ENCODE measurements around the gene DNAJC5. TPM values are rescaled to one million over a fixed set of nuclear protein-coding genes. Genes with fewer than 3 reads are reported as not detected.

The DNAJC5 gene
- total RNA-seq, 2 experiments from 2014 or later, result 27.5 to 27.7 TPM

GRCh38 chr20:63940472-63941266 lies 45.7 kb downstream of the DNAJC5 start:
- ChIA-PET CTCF (ENCODE audit: unreplicated experiment) (interaction anchor here (1.1 kb wide), 1 partner anchor 1093 kb away, joined by 3 read pairs; no protein-coding TSS in a partner anchor), POLR2A (no interaction called here)
- no peak overlapping the region for H3K4me3 ChIP-seq (ENCODE audit: low read depth, low read length, poor library complexity, severe bottlenecking)
- H3K36me3 ChIP-seq (ENCODE audit: insufficient read depth, low read length), result peaks cover 65% of the 10 kb centered on the region
- peaks cover 14% of the 10 kb centered on the region for H3K4me1 ChIP-seq (ENCODE audit: insufficient read depth, low read length, poor library complexity, severe bottlenecking)
- H3K27ac ChIP-seq (ENCODE audit: low read depth, low read length, poor library complexity, severe bottlenecking), result no peak overlapping the region
- BruUV-seq (replicated peaks), result no TSS peak
- H4K20me1 ChIP-seq (ENCODE audit: insufficient read depth, low read length), result no peaks in the 10 kb centered on the region
- H3K4me2 ChIP-seq (ENCODE audit: low read length), result 0 out of 2 replicates have a peak overlapping the region, but pooled peaks have one; percentile 48
- no peaks in the 10 kb centered on the region for H3K79me2 ChIP-seq (ENCODE audit: insufficient read depth, low read depth, low read length)
- no peak for DNase-seq (ENCODE audit: low spot score)
- no peaks in the 10 kb centered on the region for H3K9me2 ChIP-seq (ENCODE audit: insufficient read depth, low read length)
- intact Hi-C loops (cut with micrococcal nuclease; ENCODE audit: unreplicated experiment), result no loop called here
- no peaks in the 10 kb centered on the region for H3K9me3 ChIP-seq (ENCODE audit: low read length)
- no peak overlapping the region for H2AFZ ChIP-seq (ENCODE audit: low read length)
- TF ChIP-seq CTCF (conservative IDR thresholded peaks at IDR 0.05; ENCODE audit: low read length) (no peak), EZH2phosphoT487 (IDR thresholded peaks at IDR 0.05; ENCODE audit: borderline replicate concordance, low read depth, low read length) (no peak)

DNA sequence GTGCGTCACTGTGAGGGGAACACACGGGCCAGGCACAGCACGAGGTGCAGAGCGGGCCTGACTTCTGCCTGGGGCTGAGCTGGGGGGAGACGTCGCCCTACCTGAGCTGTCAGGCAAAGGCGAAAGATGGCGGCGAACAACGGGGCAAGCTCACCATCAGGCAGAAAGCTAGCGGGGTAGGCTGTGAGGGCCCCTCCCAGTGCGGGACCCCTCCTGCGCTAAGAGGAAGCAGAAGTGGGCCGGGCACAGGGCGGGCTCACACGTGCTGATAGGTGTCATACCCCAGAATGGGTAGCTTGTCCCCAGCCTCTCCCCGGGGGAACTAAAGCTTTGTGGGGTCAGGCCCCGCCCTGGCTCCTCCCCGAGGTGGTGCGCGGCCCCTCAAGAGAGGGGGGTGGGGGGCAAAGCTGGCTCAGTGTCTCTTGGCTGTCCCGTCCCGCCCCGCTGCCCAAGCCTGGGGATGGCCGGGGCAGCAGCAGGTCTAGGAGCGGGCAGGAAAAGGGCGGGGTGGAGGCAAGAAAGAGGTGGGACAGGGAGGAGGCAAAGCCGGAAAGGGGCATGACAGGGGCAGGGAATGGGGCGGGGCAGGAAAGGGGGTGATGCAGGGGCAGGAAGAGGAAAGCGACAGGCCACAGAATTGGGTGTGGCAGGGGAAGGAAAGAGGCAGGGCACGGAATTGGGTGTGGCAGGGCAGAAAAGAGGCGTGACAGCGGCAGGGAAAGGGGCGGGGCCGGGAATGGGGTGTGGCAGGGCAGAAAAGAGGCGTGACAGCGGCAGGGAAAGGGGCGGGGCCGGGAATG lies 46.6 kb downstream of the DNAJC5 start:
- Histone ChIP-seq H3K9me2 (ENCODE audit: insufficient read depth, low read length) (no peaks in the 10 kb centered on the region), H3K36me3 (ENCODE audit: insufficient read depth, low read length) (peaks cover 65% of the 10 kb centered on the region), H3K4me3 (ENCODE audit: low read depth, low read length, poor library complexity, severe bottlenecking) (peak overlapping the region; percentile 32), H3K79me2 (ENCODE audit: insufficient read depth, low read depth, low read length) (no peaks in the 10 kb centered on the region), H3K9me3 (ENCODE audit: low read length) (no peaks in the 10 kb centered on the region), H2AFZ (ENCODE audit: low read length) (no peak overlapping the region), H3K27ac (ENCODE audit: low read depth, low read length, poor library complexity, severe bottlenecking) (no peak overlapping the region), H3K4me2 (ENCODE audit: low read length) (peak overlapping the region; percentile 48; the same call in 1 of the 2 replicates), H4K20me1 (ENCODE audit: insufficient read depth, low read length) (no peaks in the 10 kb centered on the region), H3K4me1 (ENCODE audit: insufficient read depth, low read length, poor library complexity, severe bottlenecking) (peaks cover 14% of the 10 kb centered on the region)
- BruUV-seq (replicated peaks), result no TSS peak
- intact Hi-C loops (cut with micrococcal nuclease; ENCODE audit: unreplicated experiment), result no loop called here
- ChIA-PET POLR2A (no interaction called here), CTCF (ENCODE audit: unreplicated experiment) (interaction anchor here (1.1 kb wide), 1 partner anchor 1094 kb away, joined by 3 read pairs; no protein-coding TSS in a partner anchor)
- DNase-seq (ENCODE audit: low spot score), result peak; percentile 87
- TF ChIP-seq CTCF (conservative IDR thresholded peaks at IDR 0.05; ENCODE audit: low read length), result no peak
- no peak for TF ChIP-seq EZH2phosphoT487 (IDR thresholded peaks at IDR 0.05; ENCODE audit: borderline replicate concordance, low read depth, low read length)

Measured in OCI-LY7 (cell line).